ENCODE data around the gene MCC.

The MCC gene

GRCh38 chr5:113017881-113018635 is 470.2 kb downstream of the MCC start:
- no peak for TF ChIP-seq CTCF (IDR thresholded peaks at IDR 0.05)

- no peak for TF ChIP-seq CTCF (IDR thresholded peaks at IDR 0.05)
These were observed 482.8 kb downstream of the MCC start for GRCh38 chr5:113005454-113005853.

- TF ChIP-seq CTCF (IDR thresholded peaks at IDR 0.05), result no peak
These were observed 484.5 kb downstream of the MCC start for GRCh38 chr5:113003763-113004162.

- TF ChIP-seq CTCF (IDR thresholded peaks at IDR 0.05), result no peak
These were observed 485.8 kb downstream of the MCC start for GRCh38 chr5:113002423-113002822.

- TF ChIP-seq CTCF (IDR thresholded peaks at IDR 0.05), result no peak
These were observed 487.8 kb downstream of the MCC start for GRCh38 chr5:113000466-113000865.

- no peak for TF ChIP-seq CTCF (IDR thresholded peaks at IDR 0.05)
These were observed 490.0 kb downstream of the MCC start for GRCh38 chr5:112998296-112998695.

GRCh38 chr5:112996830-112997374 is 491.4 kb downstream of the MCC start:
- no peak for TF ChIP-seq CTCF (IDR thresholded peaks at IDR 0.05)
